ENCODE results near the gene ZBTB7C. TPM values are rescaled to one million over a fixed set of nuclear protein-coding genes. Genes with fewer than 3 reads are reported as not detected.

Gene ZBTB7C
- polyA plus RNA-seq, 1 experiment: not detected

DNA sequence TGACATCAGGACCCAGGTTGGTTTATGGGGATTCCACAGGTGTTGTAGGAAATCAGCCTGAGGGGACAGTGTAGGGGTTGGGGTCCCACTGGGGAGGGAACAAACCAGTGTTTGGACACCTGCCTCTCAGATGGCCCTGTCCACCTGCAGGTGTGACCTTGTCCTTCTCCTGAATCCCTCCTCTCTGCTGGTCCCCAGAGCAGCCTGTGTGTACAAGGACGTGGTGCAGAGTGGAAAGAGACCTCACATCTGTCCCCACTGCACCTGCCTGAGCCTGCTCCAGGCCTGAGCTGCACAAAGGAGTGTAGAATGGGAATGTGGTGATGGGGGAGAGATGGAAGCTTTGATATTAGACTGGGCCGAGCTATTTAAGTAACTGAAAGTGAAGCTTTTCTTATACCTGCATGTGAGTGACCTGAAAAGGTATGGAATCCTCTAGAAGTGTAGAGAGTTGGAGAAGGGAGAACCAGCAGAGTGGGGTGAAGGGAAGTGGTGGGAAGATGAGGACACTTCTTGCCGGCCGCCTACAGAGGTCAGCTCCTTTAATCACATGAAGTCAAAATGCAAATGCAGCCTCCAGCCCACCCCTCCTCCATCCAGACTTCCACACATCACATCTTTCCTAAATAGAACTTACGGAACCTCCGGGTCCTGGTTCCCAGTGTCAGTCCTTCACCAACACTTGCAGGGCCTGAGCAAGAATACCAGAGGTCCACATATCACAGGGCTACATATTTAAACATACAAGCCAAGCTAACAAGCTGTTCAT lies 389.4 kb downstream of the ZBTB7C start:
- Histone ChIP-seq H3K4me3 (ENCODE audit: low read depth, low read length) (no peak overlapping the region), H3K36me3 (ENCODE audit: control insufficient read depth, insufficient read depth, low read length) (no peaks in the 10 kb centered on the region), H3K27me3 (ENCODE audit: control insufficient read depth, insufficient read depth, low read length) (peaks cover 18% of the 10 kb centered on the region)
- DNase-seq (ENCODE audit: low read depth): no peak
- ChIA-PET POLR2A (no interaction called here), CTCF (interaction anchor here (0.9 to 3.0 kb wide), 4 partner anchors 11 to 247 kb away, joined by 4 to 15 read pairs (median 10); no protein-coding TSS in a partner anchor)
- TF ChIP-seq, protein P1, sequence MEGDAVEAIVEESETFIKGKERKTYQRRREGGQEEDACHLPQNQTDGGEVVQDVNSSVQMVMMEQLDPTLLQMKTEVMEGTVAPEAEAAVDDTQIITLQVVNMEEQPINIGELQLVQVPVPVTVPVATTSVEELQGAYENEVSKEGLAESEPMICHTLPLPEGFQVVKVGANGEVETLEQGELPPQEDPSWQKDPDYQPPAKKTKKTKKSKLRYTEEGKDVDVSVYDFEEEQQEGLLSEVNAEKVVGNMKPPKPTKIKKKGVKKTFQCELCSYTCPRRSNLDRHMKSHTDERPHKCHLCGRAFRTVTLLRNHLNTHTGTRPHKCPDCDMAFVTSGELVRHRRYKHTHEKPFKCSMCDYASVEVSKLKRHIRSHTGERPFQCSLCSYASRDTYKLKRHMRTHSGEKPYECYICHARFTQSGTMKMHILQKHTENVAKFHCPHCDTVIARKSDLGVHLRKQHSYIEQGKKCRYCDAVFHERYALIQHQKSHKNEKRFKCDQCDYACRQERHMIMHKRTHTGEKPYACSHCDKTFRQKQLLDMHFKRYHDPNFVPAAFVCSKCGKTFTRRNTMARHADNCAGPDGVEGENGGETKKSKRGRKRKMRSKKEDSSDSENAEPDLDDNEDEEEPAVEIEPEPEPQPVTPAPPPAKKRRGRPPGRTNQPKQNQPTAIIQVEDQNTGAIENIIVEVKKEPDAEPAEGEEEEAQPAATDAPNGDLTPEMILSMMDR (IDR thresholded peaks at IDR 0.05; ENCODE audit: insufficient read depth, low read depth, low read length): no peak

DNA sequence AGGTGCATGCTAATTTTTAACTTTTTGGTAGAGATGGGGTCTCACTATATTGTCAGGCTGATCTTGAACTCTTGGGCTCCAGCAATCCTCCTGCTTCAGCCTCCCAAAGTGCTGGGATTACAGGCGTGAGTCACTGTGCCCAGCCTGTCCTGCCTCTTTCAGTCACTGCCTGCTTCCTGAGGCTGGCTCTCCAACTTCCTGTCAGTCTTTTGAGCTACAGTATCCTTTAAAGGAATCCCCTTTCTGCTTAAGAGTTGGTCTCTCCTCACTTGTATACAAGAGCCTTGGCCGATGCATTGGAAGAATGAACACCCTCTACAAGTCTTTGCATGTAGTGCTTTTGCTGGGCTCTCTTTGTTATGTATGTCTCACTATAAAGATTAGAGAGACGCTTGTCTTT lies 390.3 kb downstream of the ZBTB7C start:
- TF ChIP-seq, protein P1 (IDR thresholded peaks at IDR 0.05; ENCODE audit: insufficient read depth, low read depth, low read length): no peak
- ChIA-PET POLR2A (no interaction called here), CTCF (interaction anchor here (1.7 to 3.0 kb wide), 5 partner anchors 11 to 270 kb away, joined by 5 to 15 read pairs (median 8); no protein-coding TSS in a partner anchor)
- Histone ChIP-seq H3K36me3 (ENCODE audit: control insufficient read depth, insufficient read depth, low read length) (no peaks in the 10 kb centered on the region), H3K27me3 (ENCODE audit: control insufficient read depth, insufficient read depth, low read length) (peaks cover 18% of the 10 kb centered on the region), H3K4me3 (ENCODE audit: low read depth, low read length) (no peak overlapping the region)
- no peak for DNase-seq (ENCODE audit: low read depth)

DNA sequence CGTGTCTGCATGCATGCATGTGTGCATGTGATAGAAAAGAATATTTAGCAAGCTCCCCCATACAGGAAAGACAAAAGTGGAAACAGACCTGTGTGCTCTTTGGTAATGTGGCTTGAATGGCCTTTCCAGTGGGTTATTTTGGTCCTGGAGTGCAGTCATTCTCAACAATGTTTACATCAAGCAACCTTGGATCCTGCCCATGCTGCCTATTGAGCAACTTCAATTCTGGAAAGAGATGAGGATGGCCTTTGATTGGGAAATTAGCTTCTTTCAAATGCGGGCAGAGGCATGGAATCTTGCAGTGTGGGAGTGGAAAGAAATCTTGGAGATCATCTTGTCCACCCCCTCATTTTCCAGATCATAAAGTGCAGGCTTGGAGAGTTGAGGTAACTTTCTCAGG lies 391.5 kb downstream of the ZBTB7C start:
- Histone ChIP-seq H3K36me3 (ENCODE audit: control insufficient read depth, insufficient read depth, low read length) (no peaks in the 10 kb centered on the region), H3K4me3 (ENCODE audit: low read depth, low read length) (no peak overlapping the region), H3K27me3 (ENCODE audit: control insufficient read depth, insufficient read depth, low read length) (peaks cover 18% of the 10 kb centered on the region)
- DNase-seq (ENCODE audit: low read depth): no peak
- ChIA-PET CTCF (interaction anchor here (1.7 to 3.0 kb wide), 6 partner anchors 13 to 427 kb away, joined by 4 to 16 read pairs (median 5); no protein-coding TSS in a partner anchor), POLR2A (no interaction called here)
- TF ChIP-seq, protein P1 (IDR thresholded peaks at IDR 0.05; ENCODE audit: insufficient read depth, low read depth, low read length): no peak

DNA sequence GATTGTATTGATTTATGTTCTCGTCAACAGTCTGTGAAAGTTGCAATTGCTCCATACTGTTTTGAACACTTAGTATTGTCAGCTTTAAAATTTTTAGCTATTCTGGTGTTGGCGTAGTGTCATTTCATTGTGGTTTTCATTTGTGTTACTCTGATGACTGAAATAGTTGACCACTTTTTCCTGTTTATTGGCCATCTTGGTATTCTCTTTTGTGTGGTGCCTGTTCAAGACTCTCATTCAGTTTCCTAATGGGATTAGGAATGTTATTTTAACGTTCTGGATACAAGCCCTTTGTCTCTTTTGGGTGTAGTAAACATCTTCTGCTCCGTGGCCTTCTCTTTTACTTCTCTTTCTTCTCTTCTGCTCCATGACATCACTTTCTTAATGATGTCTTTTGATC lies 396.0 kb downstream of the ZBTB7C start:
- ChIA-PET POLR2A (no interaction called here), CTCF (interaction anchor here (1.1 to 2.4 kb wide), 3 partner anchors 18 to 257 kb away, joined by 3 to 6 read pairs (median 3); no protein-coding TSS in a partner anchor)
- TF ChIP-seq, protein P1 (IDR thresholded peaks at IDR 0.05; ENCODE audit: insufficient read depth, low read depth, low read length): no peak
- Histone ChIP-seq H3K27me3 (ENCODE audit: control insufficient read depth, insufficient read depth, low read length) (peaks cover 15% of the 10 kb centered on the region), H3K4me3 (ENCODE audit: low read depth, low read length) (no peak overlapping the region), H3K36me3 (ENCODE audit: control insufficient read depth, insufficient read depth, low read length) (no peaks in the 10 kb centered on the region)
- DNase-seq (ENCODE audit: low read depth): no peak

DNA sequence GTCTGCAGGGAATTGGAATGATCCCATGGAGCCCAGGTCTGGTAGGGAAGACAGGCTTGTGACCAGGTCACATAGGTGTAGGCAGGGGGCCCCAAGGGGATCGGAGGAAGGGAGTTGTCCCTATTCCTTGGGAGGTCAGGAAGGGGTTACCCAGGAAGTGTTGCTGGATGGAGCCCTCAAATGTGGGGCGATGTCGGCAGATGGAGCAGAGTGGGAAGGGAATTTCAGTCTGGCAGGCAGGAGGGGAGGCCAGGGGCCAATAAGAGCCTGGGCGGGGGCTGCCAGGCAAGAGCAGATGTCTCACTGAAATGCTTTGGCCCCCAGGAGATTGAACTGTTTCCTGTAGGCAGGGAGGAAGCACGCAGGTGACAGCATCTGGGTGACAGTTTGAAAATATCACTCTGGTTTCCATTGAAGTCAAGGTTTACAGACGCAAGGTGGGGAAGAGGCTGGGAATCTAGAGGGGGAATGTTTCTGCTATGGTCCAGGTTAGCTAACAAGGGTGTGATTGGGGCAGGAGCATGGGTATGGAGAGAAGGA lies 397.2 kb downstream of the ZBTB7C start:
- Histone ChIP-seq H3K36me3 (ENCODE audit: control insufficient read depth, insufficient read depth, low read length) (no peaks in the 10 kb centered on the region), H3K4me3 (ENCODE audit: low read depth, low read length) (no peak overlapping the region), H3K27me3 (ENCODE audit: control insufficient read depth, insufficient read depth, low read length) (peaks cover 15% of the 10 kb centered on the region)
- POLR2A ChIA-PET: interaction anchor here (0.7 kb wide), 2 partner anchors 9 to 648 kb away, joined by 3 to 20 read pairs; no protein-coding TSS in a partner anchor
- TF ChIP-seq, protein P1 (IDR thresholded peaks at IDR 0.05; ENCODE audit: insufficient read depth, low read depth, low read length): no peak
- CTCF ChIA-PET: interaction anchor here (1.1 to 2.4 kb wide), 3 partner anchors 19 to 256 kb away, joined by 3 to 6 read pairs (median 3); no protein-coding TSS in a partner anchor
- DNase-seq (ENCODE audit: low read depth): no peak
